HCT116 (cell line): ENCODE data around the gene DPYSL4. TPM values are rescaled to one million over a fixed set of nuclear protein-coding genes. Genes with fewer than 3 reads are reported as not detected.

Source experiments
- ATAC-seq: fragments of 200-7000 bp; cut with Tn5 transposase; 2 replicates; pipeline ENCODE4 v1.9.1; 2020; ENCODE audit warnings: mild to moderate bottlenecking, moderate library complexity
- BruUV-seq: library from RNA; stranded (reverse); fragments of 400-500 nt; replicated peaks from 2 replicates; lab custom pipeline; 2021; lab: Mats Ljungman, UMichigan
- CTCF ChIA-PET: fragments of 300-600 bp; sonication (Branson Sonifier 250); formaldehyde crosslinking; loops from one replicate; lab custom pipeline; 2021; ENCODE audit warnings: antibody characterized with exemption; lab: Charles Lee
- POLR2A ChIA-PET: fragments of 300-600, 350-600 bp; sonication (Branson Sonifier 250); formaldehyde crosslinking; loops from one replicate; lab custom pipeline; 2021; ENCODE audit warnings: antibody characterized with exemption; lab: Charles Lee
- RAD21 ChIA-PET, 2 experiments: fragments of 300-600 bp; sonication (Branson Sonifier 250); formaldehyde crosslinking; loops; one replicate each; lab custom pipeline; 2023; ENCODE audit warnings: low total read pairs in 2 of 2; ENCODE audit not compliant: uncharacterized antibody in 2 of 2, unreplicated experiment in 2 of 2, low non-redundant PET in 1 of 2; lab: Charles Lee
- DNase-seq: peaks from one replicate; pipeline ENCODE4 v3.0.0-alpha.2; 2010; ENCODE audit warnings: low read depth, low spot score
- H2AFZ ChIP-seq: fragments of 200-600 bp; shearing (Covaris generic), sonication (generic); 2 replicates; pipeline ENCODE4 v1.6.1; 2017; ENCODE audit warnings: low read depth, mixed run types, mixed read lengths, antibody characterized with exemption, low read length; ENCODE audit not compliant: poor library complexity, severe bottlenecking
- H3K27ac ChIP-seq: 2 replicates; pipeline ENCODE4 v1.5.1; 2012; ENCODE audit warnings: low read depth, low read length
- H3K27me3 ChIP-seq: fragments of 200-600 bp; sonication (generic); 2 replicates; pipeline ENCODE4 v1.6.1; 2016; ENCODE audit warnings: mixed run types, low read length, mixed read lengths; ENCODE audit not compliant: insufficient read depth
- H3K36me3 ChIP-seq, 2 experiments: fragments of 200-500 bp in 1 of 2; fragments of 200-600 bp in 1 of 2; sonication (Bioruptor generic) in 1 of 2; sonication (generic) in 1 of 2; 2 replicates each; pipeline versions ENCODE4 v1.5.1 to v1.6.1; 2014 to 2016; ENCODE audit warnings: low read length in 2 of 2, inconsistent platforms in 1 of 2, mixed read lengths in 1 of 2, mixed run types in 1 of 2; ENCODE audit not compliant: insufficient read depth in 2 of 2, control insufficient read depth in 1 of 2
- H3K4me1 ChIP-seq, 2 experiments: fragments of 200-600 bp in 1 of 2; sonication (generic) in 1 of 2; 2 replicates each; pipeline versions ENCODE4 v1.5.1 to v1.6.1; 2012 to 2017; ENCODE audit warnings: low read length in 2 of 2, inconsistent platforms in 1 of 2, mild to moderate bottlenecking in 1 of 2, mixed read lengths in 1 of 2, mixed run types in 1 of 2, moderate library complexity in 1 of 2; ENCODE audit not compliant: insufficient read depth in 2 of 2, control insufficient read depth in 1 of 2
- H3K4me2 ChIP-seq: fragments of 200-600 bp; sonication (generic); 2 replicates; pipeline ENCODE4 v1.6.1; 2017; ENCODE audit warnings: mixed run types, low read length, mixed read lengths
- H3K4me3 ChIP-seq, 2 experiments: fragments of 200-600 bp in 1 of 2; sonication (generic) in 1 of 2; replicated peaks in 1 of 2; 2 replicates each; pipeline ENCODE4 v1.5.1; 2011 to 2016; ENCODE audit warnings: low read length in 2 of 2, control low read depth in 1 of 2, low read depth in 1 of 2, mild to moderate bottlenecking in 1 of 2, mixed read lengths in 1 of 2, mixed run types in 1 of 2
- H3K79me2 ChIP-seq: fragments of 200-600 bp; sonication (generic); 2 replicates; pipeline ENCODE4 v1.6.1; 2017; ENCODE audit warnings: mild to moderate bottlenecking, mixed run types, low read length, moderate library complexity, mixed read lengths; ENCODE audit not compliant: insufficient read depth
- H3K9ac ChIP-seq: fragments of 200-600 bp; sonication (generic); 2 replicates; pipeline ENCODE4 v1.6.1; 2016; ENCODE audit warnings: low read length, mixed read lengths
- H3K9me2 ChIP-seq: fragments of 200-600 bp; sonication (generic), shearing (Covaris generic); 2 replicates; pipeline ENCODE4 v1.6.1; 2017; ENCODE audit warnings: mixed run types, mild to moderate bottlenecking, moderate library complexity; ENCODE audit not compliant: insufficient read depth
- H3K9me3 ChIP-seq, 2 experiments: fragments of 200-500 bp in 1 of 2; fragments of 200-600 bp in 1 of 2; sonication (Bioruptor generic) in 1 of 2; sonication (generic) in 1 of 2; 2 replicates each; pipeline ENCODE4 v1.6.1; 2014 to 2017; ENCODE audit warnings: low read length in 2 of 2, mixed read lengths in 2 of 2, inconsistent platforms in 1 of 2, low read depth in 1 of 2, mild to moderate bottlenecking in 1 of 2, mixed run types in 1 of 2, moderate library complexity in 1 of 2; ENCODE audit not compliant: control insufficient read depth in 1 of 2, insufficient read depth in 1 of 2
- H4K20me1 ChIP-seq: fragments of 200-600 bp; sonication (generic), shearing (Covaris generic); 2 replicates; pipeline ENCODE4 v1.6.1; 2017; ENCODE audit warnings: mixed run types, mild to moderate bottlenecking, moderate library complexity; ENCODE audit not compliant: insufficient read depth
- CBX3 ChIP-seq: IDR thresholded peaks from 2 replicates; pipeline ENCODE4 v1.6.1; 2012; ENCODE audit warnings: low read depth
- CEBPB ChIP-seq: IDR thresholded peaks from 2 replicates; pipeline ENCODE4 v1.6.1; 2012; ENCODE audit warnings: low read depth
- ELF1 ChIP-seq: IDR thresholded peaks from 2 replicates; pipeline ENCODE4 v1.6.1; 2012; ENCODE audit warnings: low read depth, borderline replicate concordance
- JUND ChIP-seq: IDR thresholded peaks from 2 replicates; pipeline ENCODE4 v1.6.1; 2012
- POLR2AphosphoS5 ChIP-seq: IDR thresholded peaks from 2 replicates; pipeline ENCODE4 v1.6.1; 2011; ENCODE audit warnings: mild to moderate bottlenecking, low read depth, low read length, moderate library complexity
- TCF7L2 ChIP-seq: IDR thresholded peaks from 2 replicates; pipeline ENCODE4 v1.7.0; 2011; ENCODE audit warnings: borderline replicate concordance, inconsistent platforms; ENCODE audit not compliant: insufficient read depth, insufficient read length; ENCODE audit errors: extremely low read depth
- ZFX ChIP-seq: fragments of 450-650 bp; IDR thresholded peaks from 2 replicates; pipeline ENCODE4 v1.6.1; 2017
- intact Hi-C: fragments of 100-400 bp; cut with micrococcal nuclease; formaldehyde crosslinking; loops from 2 replicates; pipeline ENCODE4 v1.10.0; 2022
- total RNA-seq: library from RNA; stranded (reverse); gene quantifications from one replicate; pipeline ENCODE4 v1.2.1, GENCODE V29; 2021; ENCODE audit not compliant: unreplicated experiment

Gene DPYSL4
- total RNA-seq, 1 experiment from 2014 or later: 5.4 TPM

- no peaks in the 10 kb centered on the region for H4K20me1 ChIP-seq
- H3K9ac ChIP-seq: no peak overlapping the region
- no peak overlapping the region for H2AFZ ChIP-seq
- intact Hi-C loops: no loop called here
- RAD21 ChIA-PET: no interaction called here
- H3K4me2 ChIP-seq: no peak overlapping the region
- no peaks in the 10 kb centered on the region for H3K27me3 ChIP-seq
- DNase-seq (no peak), ATAC-seq (no peak)
- no peaks in the 10 kb centered on the region; a peak in 1 of 4 replicates for H3K4me1 ChIP-seq
- no peaks in the 10 kb centered on the region for H3K9me2 ChIP-seq
- H3K79me2 ChIP-seq: no peaks in the 10 kb centered on the region
- H3K27ac ChIP-seq: no peak overlapping the region
- no peaks in the 10 kb centered on the region for H3K36me3 ChIP-seq
- POLR2A ChIA-PET: no interaction called here
- CTCF ChIA-PET: no interaction called here
- TF ChIP-seq POLR2AphosphoS5 (no peak), TCF7L2 (no peak), CEBPB (no peak), ELF1 (no peak), ZFX (no peak), JUND (no peak), CBX3 (no peak)
- no peak overlapping the region for H3K4me3 ChIP-seq
- H3K9me3 ChIP-seq: no peaks in the 10 kb centered on the region
- no TSS peak for BruUV-seq
Observed at GRCh38 chr10:132254841-132255240, 68.1 kb downstream of the DPYSL4 start.

Other genes with a start within 250 kb of the DPYSL4 start
- 37.5 TPM for gene BNIP3, start 205.0 kb upstream of the DPYSL4 start, total RNA-seq
- 0.17 TPM for gene JAKMIP3, start 121.0 kb upstream of the DPYSL4 start, total RNA-seq
- 29.7 TPM for gene STK32C, start 121.0 kb downstream of the DPYSL4 start, total RNA-seq
- 4.1 TPM for gene LRRC27, start 145.2 kb downstream of the DPYSL4 start, total RNA-seq
- 13.9 TPM for gene PWWP2B, start 210.3 kb downstream of the DPYSL4 start, total RNA-seq